IMR-90 (cell line): ENCODE data around the gene OSBP2. TPM values are rescaled to one million over a fixed set of nuclear protein-coding genes. Genes with fewer than 3 reads are reported as not detected.

Experiments
- ATAC-seq: fragments of 200-7000 bp; cut with Tn5 transposase; 2 replicates; pipeline ENCODE4 v1.9.1; 2020; ENCODE audit warnings: low read depth, mild to moderate bottlenecking, moderate library complexity
- BruUV-seq: library from RNA; stranded (reverse); fragments of 400-500 nt; replicated peaks from 2 replicates; lab custom pipeline; 2021; lab: Mats Ljungman, UMichigan
- CTCF ChIA-PET: fragments of 300-600 bp; formaldehyde crosslinking; extraction: SDS; loops from one replicate; lab custom pipeline; 2021; ENCODE audit warnings: antibody characterized with exemption; lab: Yijun Ruan, JAX
- POLR2A ChIA-PET: fragments of 300-600 bp; sonication (Branson Sonifier 250); formaldehyde crosslinking; loops from one replicate; lab custom pipeline; 2022; ENCODE audit warnings: antibody characterized with exemption; ENCODE audit not compliant: unreplicated experiment; lab: Charles Lee
- DNase-seq: peaks from one replicate; pipeline ENCODE4 v3.0.0; 2013
- H2AFZ ChIP-seq: replicated peaks from 2 replicates; pipeline ENCODE3; 2013; ENCODE audit warnings: low read length, mild to moderate bottlenecking; ENCODE audit not compliant: poor library complexity
- H2AK5ac ChIP-seq: 2 replicates; pipeline ENCODE4 v1.6.1; 2013; ENCODE audit warnings: low read depth, low read length, inconsistent platforms
- H2AK9ac ChIP-seq: replicated peaks from 2 replicates; pipeline ENCODE3; 2013; ENCODE audit warnings: mild to moderate bottlenecking, low read depth, low read length, moderate library complexity; ENCODE audit not compliant: poor library complexity
- H2BK120ac ChIP-seq: 2 replicates; pipeline ENCODE4 v1.6.1; 2013; ENCODE audit warnings: low read depth, low read length, inconsistent platforms
- H2BK15ac ChIP-seq: 3 replicates; pipeline ENCODE4 v1.6.1; 2013; ENCODE audit warnings: low read depth, low read length, inconsistent platforms
- H2BK20ac ChIP-seq: 2 replicates; pipeline ENCODE4 v1.6.1; 2013; ENCODE audit warnings: low read depth, mild to moderate bottlenecking, inconsistent platforms, low read length, moderate library complexity
- H2BK5ac ChIP-seq: 2 replicates; pipeline ENCODE4 v1.6.1; 2013; ENCODE audit warnings: mild to moderate bottlenecking, low read depth, low read length, inconsistent platforms; ENCODE audit not compliant: poor library complexity, severe bottlenecking
- H3K14ac ChIP-seq: replicated peaks from 2 replicates; pipeline ENCODE4 v1.6.1; 2013; ENCODE audit warnings: low read depth, low read length, inconsistent platforms
- H3K18ac ChIP-seq: 2 replicates; pipeline ENCODE4 v1.6.1; 2013; ENCODE audit warnings: low read depth, low read length, control low read depth
- H3K23ac ChIP-seq: 2 replicates; pipeline ENCODE4 v1.6.1; 2013; ENCODE audit warnings: low read depth, low read length, inconsistent platforms
- H3K27ac ChIP-seq: 2 replicates; pipeline ENCODE4 v1.5.1; 2013; ENCODE audit warnings: mild to moderate bottlenecking, control low read depth, low read length; ENCODE audit not compliant: insufficient read depth
- H3K27me3 ChIP-seq: 2 replicates; pipeline ENCODE4 v1.6.1; 2013; ENCODE audit warnings: low read length; ENCODE audit not compliant: control insufficient read depth, insufficient read depth
- H3K36me3 ChIP-seq: 2 replicates; pipeline ENCODE4 v1.6.1; 2013; ENCODE audit warnings: low read length, mixed read lengths; ENCODE audit not compliant: control insufficient read depth, insufficient read depth
- H3K4ac ChIP-seq: 2 replicates; pipeline ENCODE4 v1.6.1; 2013; ENCODE audit warnings: low read depth, low read length, inconsistent platforms
- H3K4me1 ChIP-seq: 2 replicates; pipeline ENCODE4 v1.6.1; 2013; ENCODE audit warnings: low read length, mixed read lengths; ENCODE audit not compliant: control insufficient read depth, insufficient read depth
- H3K4me2 ChIP-seq: 2 replicates; pipeline ENCODE4 v1.6.1; 2013; ENCODE audit warnings: low read depth, mild to moderate bottlenecking, control low read depth, low read length, moderate library complexity
- H3K4me3 ChIP-seq: 2 replicates; pipeline ENCODE4 v1.5.1; 2013; ENCODE audit warnings: low read depth, mild to moderate bottlenecking, control low read depth, low read length, moderate library complexity; ENCODE audit not compliant: insufficient read depth
- H3K56ac ChIP-seq: 2 replicates; pipeline ENCODE4 v1.6.1; 2013; ENCODE audit warnings: low read length, inconsistent platforms; ENCODE audit not compliant: insufficient read depth; ENCODE audit errors: extremely low read depth
- H3K79me1 ChIP-seq, 2 experiments: 2 replicates each; pipeline ENCODE4 v1.6.1; 2013; ENCODE audit warnings: low read length in 2 of 2, inconsistent platforms in 1 of 2, low read depth in 1 of 2
- H3K9ac ChIP-seq: 2 replicates; pipeline ENCODE4 v1.6.1; 2013; ENCODE audit warnings: low read depth, low read length, control low read depth
- H3K9me1 ChIP-seq: 2 replicates; pipeline ENCODE4 v1.6.1; 2013; ENCODE audit warnings: low read length, inconsistent platforms; ENCODE audit not compliant: insufficient read depth
- H3K9me3 ChIP-seq: 2 replicates; pipeline ENCODE4 v1.6.1; 2013; ENCODE audit warnings: low read length; ENCODE audit not compliant: control insufficient read depth, insufficient read depth
- H4K20me1 ChIP-seq: 2 replicates; pipeline ENCODE4 v1.6.1; 2013; ENCODE audit warnings: low read length, inconsistent platforms; ENCODE audit not compliant: insufficient read depth
- H4K5ac ChIP-seq: 2 replicates; pipeline ENCODE4 v1.6.1; 2013; ENCODE audit warnings: mild to moderate bottlenecking, low read depth, low read length, control low read depth
- H4K8ac ChIP-seq, 2 experiments: 2 replicates each; pipeline ENCODE4 v1.6.1; 2013; ENCODE audit warnings: low read depth in 2 of 2, low read length in 2 of 2, control low read depth in 1 of 2, inconsistent platforms in 1 of 2
- H4K91ac ChIP-seq: 2 replicates; pipeline ENCODE4 v1.6.1; 2013; ENCODE audit warnings: low read depth, low read length, inconsistent platforms; ENCODE audit not compliant: insufficient read depth
- BHLHE40 ChIP-seq: fragments of 150-350 bp; IDR thresholded peaks from 2 replicates; pipeline ENCODE4 v1.6.1; 2016; ENCODE audit warnings: mild to moderate bottlenecking, low read depth, low read length
- CEBPB ChIP-seq: IDR thresholded peaks from 2 replicates; pipeline ENCODE4 v1.6.1; 2012; ENCODE audit warnings: low read depth, low read length, improper control_type of control experiment
- CHD1 ChIP-seq: IDR thresholded peaks from 2 replicates; pipeline ENCODE4 v1.6.1; 2012; ENCODE audit warnings: low read depth, low read length, improper control_type of control experiment
- FOS ChIP-seq: fragments of 150-350 bp; IDR thresholded peaks from 2 replicates; pipeline ENCODE4 v1.6.1; 2016; ENCODE audit warnings: low read depth, low read length
- MAFK ChIP-seq: IDR thresholded peaks from 2 replicates; pipeline ENCODE4 v1.6.1; 2012; ENCODE audit warnings: low read depth, low read length, improper control_type of control experiment
- MAZ ChIP-seq: IDR thresholded peaks from 2 replicates; pipeline ENCODE4 v1.6.1; 2012; ENCODE audit warnings: low read depth, mild to moderate bottlenecking, low read length, improper control_type of control experiment, moderate library complexity, borderline replicate concordance
- MXI1 ChIP-seq: IDR thresholded peaks from 2 replicates; pipeline ENCODE4 v1.6.1; 2012; ENCODE audit warnings: low read depth, mild to moderate bottlenecking, low read length, moderate library complexity, borderline replicate concordance
- NFE2L2 ChIP-seq: fragments of 150-350 bp; IDR thresholded peaks from 2 replicates; pipeline ENCODE4 v1.6.1; 2016; ENCODE audit warnings: low read depth, mild to moderate bottlenecking, low read length
- POLR2A ChIP-seq: IDR thresholded peaks from 2 replicates; pipeline ENCODE4 v1.6.1; 2012; ENCODE audit warnings: mild to moderate bottlenecking, low read depth, low read length
- RAD21 ChIP-seq: IDR thresholded peaks from 2 replicates; pipeline ENCODE4 v1.6.1; 2012; ENCODE audit warnings: low read length, improper control_type of control experiment
- RCOR1 ChIP-seq: IDR thresholded peaks from 2 replicates; pipeline ENCODE4 v1.6.1; 2012; ENCODE audit warnings: mild to moderate bottlenecking, low read length, improper control_type of control experiment; ENCODE audit not compliant: insufficient replicate concordance
- RFX5 ChIP-seq: IDR thresholded peaks from 2 replicates; pipeline ENCODE4 v1.8.0; 2012; ENCODE audit warnings: low read depth, mild to moderate bottlenecking, low read length, moderate library complexity
- SMC3 ChIP-seq: fragments of 150-350 bp; IDR thresholded peaks from 2 replicates; pipeline ENCODE4 v1.6.1; 2016; ENCODE audit warnings: low read depth, mild to moderate bottlenecking, antibody characterized with exemption, low read length, moderate library complexity
- WGBS, 2 experiments: methylation state at CpG; one replicate each; pipeline versions ENCODE4 v1.1.5 to v1.1.7; 2013; ENCODE audit warnings: missing lambda C conversion rate in 2 of 2; ENCODE audit not compliant: insufficient read length in 1 of 2; ENCODE audit errors: extremely low coverage in 2 of 2; 5-methylcytosine and 5-hydroxymethylcytosine counted together
- dilution Hi-C: fragments of 300-500 bp; cut with HindIII; formaldehyde crosslinking; loops from one replicate; pipeline ENCODE4 v1.14.3; 2018; ENCODE audit warnings: low sequenced_read_pairs; ENCODE audit not compliant: unreplicated experiment
- in situ Hi-C: fragments of 300-500 bp; cut with MboI; formaldehyde crosslinking; loops from 3 replicates; pipeline ENCODE4 v1.14.3; 2019; ENCODE audit warnings: low sequenced_read_pairs, inconsistent platforms, mixed read lengths
- intact Hi-C: fragments of 100-400 bp; cut with micrococcal nuclease; formaldehyde crosslinking; loops from 2 replicates; pipeline ENCODE4 v1.10.0; 2022
- polyA plus RNA-seq, 3 experiments: library from polyadenylated mRNA; depleted of rRNA; stranded (reverse); fragments of >200 nt; gene quantifications; 2 replicates each; pipeline ENCODE4 v1.2.3, GENCODE V29; 2012; ENCODE audit warnings: low replicate concordance in 1 of 3
- total RNA-seq: library from RNA; depleted of rRNA; stranded (reverse); fragments of >200 nt; gene quantifications from 2 replicates; pipeline ENCODE4 v1.2.3, GENCODE V29; 2012
- TF ChIP-seq, protein P1 (sequence below): conservative IDR thresholded peaks from 2 replicates; pipeline ENCODE4 v1.5.1; 2012; ENCODE audit warnings: mild to moderate bottlenecking, low read depth, low read length, improper control_type of control experiment
- TF ChIP-seq, protein P2 (sequence below): fragments of 150-350 bp; IDR thresholded peaks from 2 replicates; pipeline ENCODE4 v1.6.1; 2017; ENCODE audit warnings: mild to moderate bottlenecking, antibody characterized with exemption, low read length, low read depth

OSBP2 gene
- total and polyA plus RNA-seq, 2 of the 4 experiments (the other 2 are of a cell fraction) = 1.8 to 2.2 TPM

DNA sequence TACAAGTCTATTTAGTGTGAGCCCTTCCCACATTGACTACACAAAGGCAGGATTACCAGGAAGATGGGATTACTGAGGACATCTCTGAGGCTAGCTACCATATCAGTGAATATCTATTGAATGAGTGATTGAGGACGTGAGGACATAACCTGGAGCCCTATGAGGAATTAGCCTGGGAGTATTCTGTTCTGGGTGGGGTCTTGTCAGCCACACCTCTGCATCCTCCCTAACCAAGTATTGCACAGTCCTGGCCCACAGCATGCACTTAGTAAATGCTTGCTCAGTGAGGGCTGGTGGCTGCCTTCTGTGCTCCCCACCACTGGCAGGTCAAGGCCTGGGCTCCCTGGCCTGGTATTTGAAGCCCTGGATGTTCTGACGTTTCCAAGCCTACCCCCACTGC lies 41.8 kb upstream of the OSBP2 start:
- Histone ChIP-seq H3K9me1 (peaks cover 13% of the 10 kb centered on the region), H3K56ac (no peak overlapping the region), H4K8ac (no peak overlapping the region), H2BK120ac (no peak overlapping the region), H3K4ac (no peak overlapping the region), H3K79me1 (peaks cover 0 to 15% of the 10 kb centered on the region in 2 experiments; a peak in 1 of 4 replicates), H3K23ac (no peak overlapping the region), H2AFZ (no peak overlapping the region), H2BK5ac (no peak overlapping the region), H3K9me3 (no peaks in the 10 kb centered on the region), H3K9ac (no peak overlapping the region), H3K36me3 (peaks cover 2% of the 10 kb centered on the region; the same call in 1 of the 2 replicates), H3K14ac (no peak overlapping the region), H2BK15ac (no peak overlapping the region), H3K27me3 (no peaks in the 10 kb centered on the region), H4K5ac (no peak overlapping the region), H3K4me3 (no peak overlapping the region), H4K91ac (no peak overlapping the region), H3K27ac (no peak overlapping the region), H2AK5ac (no peak overlapping the region), H3K4me1 (peaks cover 6% of the 10 kb centered on the region), H4K20me1 (no peaks in the 10 kb centered on the region), H2AK9ac (no peak overlapping the region), H3K4me2 (no peak overlapping the region), H3K18ac (no peak overlapping the region), H2BK20ac (no peak overlapping the region)
- TF ChIP-seq, protein P1, sequence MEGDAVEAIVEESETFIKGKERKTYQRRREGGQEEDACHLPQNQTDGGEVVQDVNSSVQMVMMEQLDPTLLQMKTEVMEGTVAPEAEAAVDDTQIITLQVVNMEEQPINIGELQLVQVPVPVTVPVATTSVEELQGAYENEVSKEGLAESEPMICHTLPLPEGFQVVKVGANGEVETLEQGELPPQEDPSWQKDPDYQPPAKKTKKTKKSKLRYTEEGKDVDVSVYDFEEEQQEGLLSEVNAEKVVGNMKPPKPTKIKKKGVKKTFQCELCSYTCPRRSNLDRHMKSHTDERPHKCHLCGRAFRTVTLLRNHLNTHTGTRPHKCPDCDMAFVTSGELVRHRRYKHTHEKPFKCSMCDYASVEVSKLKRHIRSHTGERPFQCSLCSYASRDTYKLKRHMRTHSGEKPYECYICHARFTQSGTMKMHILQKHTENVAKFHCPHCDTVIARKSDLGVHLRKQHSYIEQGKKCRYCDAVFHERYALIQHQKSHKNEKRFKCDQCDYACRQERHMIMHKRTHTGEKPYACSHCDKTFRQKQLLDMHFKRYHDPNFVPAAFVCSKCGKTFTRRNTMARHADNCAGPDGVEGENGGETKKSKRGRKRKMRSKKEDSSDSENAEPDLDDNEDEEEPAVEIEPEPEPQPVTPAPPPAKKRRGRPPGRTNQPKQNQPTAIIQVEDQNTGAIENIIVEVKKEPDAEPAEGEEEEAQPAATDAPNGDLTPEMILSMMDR = no peak
- TF ChIP-seq FOS (no peak), RAD21 (no peak), BHLHE40 (no peak), RFX5 (no peak), MAZ (no peak), CEBPB (no peak), NFE2L2 (no peak), CHD1 (no peak), RCOR1 (no peak), MXI1 (no peak), POLR2A (no peak), SMC3 (no peak), MAFK (no peak)
- TF ChIP-seq, protein P2, sequence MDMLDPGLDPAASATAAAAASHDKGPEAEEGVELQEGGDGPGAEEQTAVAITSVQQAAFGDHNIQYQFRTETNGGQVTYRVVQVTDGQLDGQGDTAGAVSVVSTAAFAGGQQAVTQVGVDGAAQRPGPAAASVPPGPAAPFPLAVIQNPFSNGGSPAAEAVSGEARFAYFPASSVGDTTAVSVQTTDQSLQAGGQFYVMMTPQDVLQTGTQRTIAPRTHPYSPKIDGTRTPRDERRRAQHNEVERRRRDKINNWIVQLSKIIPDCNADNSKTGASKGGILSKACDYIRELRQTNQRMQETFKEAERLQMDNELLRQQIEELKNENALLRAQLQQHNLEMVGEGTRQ = no peak
- in situ Hi-C loops (no loop called here), intact Hi-C loops (no loop called here), dilution Hi-C loops (no loop called here)
- WGBS, 2 experiments = 100% methylated on average over 1 of the region's 2 CpGs; no CpG with 5 or more reads in 1 of the 2 experiments
- CTCF ChIA-PET = no interaction called here
- POLR2A ChIA-PET = no interaction called here
- no peak for DNase-seq
- ATAC-seq = no peak
- BruUV-seq = no TSS peak
